HG03039 (cell line): ENCODE results near the gene TRIM8.

Source experiments
- ATAC-seq: cut with Tn5 transposase; IDR thresholded peaks from one replicate; pipeline ENCODE4 v1.9.1; 2021; ENCODE audit warnings: mild to moderate bottlenecking, moderate library complexity; ENCODE audit not compliant: unreplicated experiment

Gene TRIM8

GRCh38 chr10:102615361-102615760 is 28.9 kb upstream of the TRIM8 start:
- no peak for ATAC-seq

DNA sequence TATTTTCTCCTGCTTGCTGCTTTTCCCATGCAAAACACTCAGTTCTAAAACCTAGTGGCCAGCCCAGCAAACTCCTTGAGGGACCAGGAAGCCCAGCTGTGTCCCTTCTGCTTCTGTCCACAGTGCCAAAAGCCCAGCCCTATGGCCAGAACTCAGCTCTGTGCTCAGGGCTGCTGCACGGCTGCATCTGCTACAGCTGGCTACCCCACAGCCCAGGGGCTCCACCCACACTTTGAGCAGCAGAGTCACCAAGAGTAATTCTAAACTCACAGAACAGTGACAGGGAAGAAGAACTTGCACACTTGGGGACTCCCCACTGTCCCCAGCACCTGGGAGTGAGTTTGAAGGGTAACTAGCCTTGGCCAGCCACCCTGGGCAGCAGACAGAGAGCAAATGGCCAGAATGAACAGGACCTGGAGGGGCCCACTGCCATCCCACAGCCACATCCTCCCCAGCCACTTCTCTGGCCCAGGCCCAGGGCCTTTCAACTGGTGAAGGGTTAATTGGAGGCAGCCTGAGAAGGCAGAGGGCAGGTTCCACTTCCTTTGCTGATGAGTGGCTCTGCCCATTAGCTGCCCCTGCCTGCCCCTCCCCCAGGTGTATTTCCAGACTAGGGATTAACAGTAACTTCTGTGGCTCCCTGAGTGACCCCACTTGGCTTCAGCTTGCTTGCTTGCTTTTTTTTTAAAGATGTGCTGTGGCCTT is 28.1 kb upstream of the TRIM8 start:
- ATAC-seq: peak; percentile 51

GRCh38 chr10:102617041-102617440 is 27.2 kb upstream of the TRIM8 start:
- no peak for ATAC-seq

DNA sequence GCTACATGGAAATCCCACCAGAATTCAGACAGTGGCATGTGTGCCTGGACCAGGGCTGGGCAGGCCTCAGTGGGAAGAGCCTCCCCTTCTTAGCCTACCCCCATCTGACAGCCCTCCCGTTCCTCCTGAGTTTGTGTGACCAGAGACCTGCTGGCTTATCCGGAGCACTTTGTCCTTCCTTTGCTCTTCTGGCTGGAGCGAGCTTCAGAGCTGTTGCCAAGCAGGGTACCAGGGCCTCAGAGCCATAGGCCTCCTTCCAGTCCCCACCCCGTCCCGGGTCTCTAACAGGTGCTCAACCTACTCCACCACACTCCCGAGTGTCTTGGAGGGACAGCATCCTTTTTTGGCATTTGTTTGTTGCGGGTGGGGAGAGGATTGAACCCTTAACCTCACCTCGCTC is 26.5 kb upstream of the TRIM8 start:
- no peak for ATAC-seq

DNA sequence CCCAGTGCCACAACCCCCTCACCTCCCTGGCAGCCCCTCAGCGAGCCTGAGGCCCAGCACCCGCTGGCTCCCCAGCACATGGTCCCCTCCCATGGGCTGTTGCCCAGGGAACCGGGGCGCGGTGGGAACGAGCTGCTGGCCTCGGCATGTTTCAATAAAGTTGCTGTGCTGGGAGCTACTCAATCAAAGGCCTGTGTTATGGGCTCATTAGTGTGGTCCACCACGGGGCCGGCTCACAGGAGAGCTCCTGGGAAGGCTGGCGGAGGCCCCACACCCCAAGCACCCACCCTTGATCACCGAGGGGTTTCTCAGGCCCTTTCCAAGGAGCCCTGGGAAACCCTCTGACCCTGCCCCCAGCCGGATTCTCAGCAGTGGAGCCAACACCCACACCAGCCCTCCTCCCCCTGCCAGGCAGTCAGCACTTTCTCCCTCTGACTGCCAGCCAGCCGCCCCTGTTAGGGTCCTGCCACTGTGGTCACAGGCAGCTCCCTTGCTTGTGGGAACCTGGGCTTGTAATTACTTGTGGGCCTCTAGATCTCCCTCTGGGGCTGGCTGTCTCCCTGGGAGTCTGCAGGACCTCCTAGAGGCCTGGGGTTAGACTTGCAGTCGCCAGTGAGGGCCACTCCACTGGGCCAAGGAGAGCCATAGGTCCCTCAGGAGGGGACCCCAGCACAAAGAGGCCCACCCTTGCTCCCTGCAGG is 24.8 kb upstream of the TRIM8 start:
- no peak for ATAC-seq

DNA sequence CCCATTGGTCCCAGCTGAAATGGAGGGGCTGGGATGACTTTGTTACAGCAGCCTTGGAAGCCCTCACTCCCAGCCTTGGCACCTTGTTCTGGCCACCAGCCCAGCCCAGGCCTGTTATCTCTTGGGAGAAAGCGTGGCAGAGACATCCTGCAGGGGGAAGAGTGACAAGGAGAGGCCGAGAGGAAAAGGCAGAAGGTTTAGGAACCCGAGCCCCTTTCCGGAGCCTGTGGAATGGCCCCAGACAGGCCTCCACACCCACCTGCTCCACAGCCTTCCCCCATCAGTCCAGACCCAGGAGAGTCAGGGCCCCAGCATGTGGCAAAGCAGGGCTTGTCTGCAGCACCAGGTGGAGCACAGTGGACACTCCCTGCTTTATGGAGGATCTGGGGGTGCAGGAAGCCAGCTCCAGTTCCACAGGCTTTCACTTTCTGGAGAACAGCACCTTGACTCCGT is 24.1 kb upstream of the TRIM8 start:
- ATAC-seq: no peak

- no peak for ATAC-seq
Observed at GRCh38 chr10:102620591-102621442, 23.5 kb upstream of the TRIM8 start.

GRCh38 chr10:102621443-102622325 is 22.6 kb upstream of the TRIM8 start:
- no peak for ATAC-seq

GRCh38 chr10:102624094-102624493 is 20.2 kb upstream of the TRIM8 start:
- no peak for ATAC-seq

GRCh38 chr10:102624751-102625645 is 19.3 kb upstream of the TRIM8 start:
- ATAC-seq: no peak

- ATAC-seq: no peak
Observed at GRCh38 chr10:102626026-102626685, 18.1 kb upstream of the TRIM8 start.

DNA sequence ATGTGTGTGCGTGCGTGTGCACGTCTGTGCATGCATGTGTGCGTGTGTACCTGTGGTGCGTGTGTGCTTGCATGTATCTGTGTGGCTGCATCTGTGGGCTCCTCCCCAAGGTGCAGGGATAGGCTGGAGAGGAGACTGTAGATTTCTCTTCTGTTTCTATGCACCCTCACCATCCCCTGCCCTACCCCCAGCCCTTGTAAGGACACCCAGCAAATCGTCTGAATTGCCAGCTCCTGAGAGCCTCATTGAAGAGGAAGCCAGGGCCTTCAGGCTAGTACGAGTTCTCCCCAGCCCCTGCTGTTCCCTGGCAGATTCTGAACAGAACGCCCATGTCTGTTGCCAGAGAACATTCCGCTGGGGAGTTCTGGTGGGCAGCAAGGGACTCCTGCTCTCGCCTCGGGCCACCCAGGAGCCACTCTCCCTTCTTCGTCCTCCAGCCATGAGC is 17.0 kb upstream of the TRIM8 start:
- ATAC-seq: no peak

GRCh38 chr10:102627736-102628293 is 16.5 kb upstream of the TRIM8 start:
- no peak for ATAC-seq

GRCh38 chr10:102628451-102628911 is 15.8 kb upstream of the TRIM8 start:
- no peak for ATAC-seq

DNA sequence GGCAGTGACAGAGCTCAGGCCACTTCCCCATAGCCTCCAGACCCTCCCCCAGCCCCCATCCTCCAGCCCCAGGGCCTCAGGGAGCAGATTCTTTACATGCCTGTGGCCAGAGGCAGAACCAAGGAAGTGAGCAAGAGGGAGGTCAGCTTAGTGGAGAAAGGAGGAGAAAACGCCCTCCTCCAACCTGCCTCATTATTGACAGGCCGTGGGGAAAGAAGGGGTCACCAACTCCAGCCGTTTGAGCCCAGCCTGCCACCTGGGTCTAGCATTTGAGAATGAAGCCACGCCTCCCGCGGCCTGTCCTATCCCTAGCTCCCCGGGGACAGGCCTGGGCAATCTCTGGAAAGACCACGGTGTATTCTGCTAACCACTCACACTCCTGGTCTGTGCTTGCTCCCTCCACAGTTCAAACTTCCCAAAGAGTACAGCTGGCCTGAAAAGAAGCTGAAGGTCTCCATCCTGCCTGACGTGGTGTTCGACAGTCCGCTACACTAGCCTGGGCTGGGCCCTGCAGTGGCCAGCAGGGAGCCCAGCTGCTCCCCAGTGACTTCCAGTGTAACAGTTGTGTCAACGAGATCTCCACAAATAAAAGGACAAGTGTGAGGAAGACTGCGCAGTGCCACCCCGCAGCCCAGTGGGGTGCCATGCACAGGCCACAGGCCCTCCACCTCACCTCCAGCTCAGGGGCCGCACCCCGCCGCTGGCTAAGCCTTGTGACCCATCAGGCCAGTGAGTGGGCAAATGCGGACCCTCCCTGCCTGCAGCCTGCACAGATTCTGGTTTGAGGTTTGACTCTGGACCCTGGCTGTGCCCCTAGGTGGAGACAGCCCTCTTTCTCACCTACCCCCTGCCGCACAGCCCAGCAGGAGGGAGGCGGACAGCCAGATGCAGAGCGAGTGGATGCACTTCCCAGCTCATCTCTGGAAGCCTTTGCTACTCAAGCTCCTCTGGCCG is 14.3 kb upstream of the TRIM8 start:
- ATAC-seq: no peak

DNA sequence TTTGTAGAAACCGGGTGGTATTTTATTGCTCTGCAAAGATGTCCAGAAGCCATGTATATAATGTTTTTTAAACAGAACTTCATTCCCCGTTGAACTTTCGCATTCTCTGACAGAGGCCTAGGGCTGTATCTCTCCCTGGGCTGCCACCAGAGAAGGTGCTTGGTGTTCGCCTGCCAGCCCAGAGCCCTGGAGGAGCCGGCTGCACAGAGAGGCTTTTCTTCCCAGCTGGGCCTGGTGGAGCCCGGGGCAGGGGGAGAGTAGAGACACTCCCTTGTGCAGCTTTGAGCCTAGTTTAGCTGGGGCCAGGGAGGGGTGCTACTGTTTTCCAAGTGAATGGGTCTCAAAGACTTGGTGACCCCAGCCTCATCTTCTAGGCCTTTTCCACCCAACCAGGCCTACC is 13.6 kb upstream of the TRIM8 start:
- no peak for ATAC-seq
